ENCODE data around the gene THEMIS. TPM values are rescaled to one million over a fixed set of nuclear protein-coding genes. Genes with fewer than 3 reads are reported as not detected.
"Not testable (repeated sequence)": the region's sequence is repeated elsewhere in the genome, so short reads cannot be mapped to it uniquely, and the experiment has no call there.

Gene THEMIS
- total RNA-seq, 1 experiment from 2014 or later, result not detected

GRCh38 chr6:127918506-127919427 lies 17.9 kb upstream of the THEMIS start:
- DNase-seq (ENCODE audit: extremely low read depth, low read depth), result no peak

- no peak for DNase-seq (ENCODE audit: extremely low read depth, low read depth)
Measured at GRCh38 chr6:127917766-127918165, 16.9 kb upstream of the THEMIS start.

- DNase-seq (ENCODE audit: extremely low read depth, low read depth), result no peak
Measured at GRCh38 chr6:127914240-127914639, 13.4 kb upstream of the THEMIS start.

GRCh38 chr6:127912914-127913313 lies 12.1 kb upstream of the THEMIS start:
- no peak for DNase-seq (ENCODE audit: extremely low read depth, low read depth)

- DNase-seq (ENCODE audit: extremely low read depth, low read depth), result no peak
Measured at GRCh38 chr6:127907960-127908640, 7.2 kb upstream of the THEMIS start.

- no peak for DNase-seq (ENCODE audit: extremely low read depth, low read depth)
Measured at GRCh38 chr6:127904160-127904559, 3.3 kb upstream of the THEMIS start.

- no peak for DNase-seq (ENCODE audit: extremely low read depth, low read depth)
Measured at GRCh38 chr6:127902933-127903332, 2.1 kb upstream of the THEMIS start.

- no peak for DNase-seq (ENCODE audit: extremely low read depth, low read depth)
Measured at GRCh38 chr6:127897484-127897883, 3.4 kb downstream of the THEMIS start.

- DNase-seq (ENCODE audit: extremely low read depth, low read depth), result no peak
Measured at GRCh38 chr6:127894051-127894450, 6.8 kb downstream of the THEMIS start.

- DNase-seq (ENCODE audit: extremely low read depth, low read depth), result no peak
Measured at GRCh38 chr6:127893541-127893940, 7.3 kb downstream of the THEMIS start.

- no peak for DNase-seq (ENCODE audit: extremely low read depth, low read depth)
Measured at GRCh38 chr6:127891731-127892326, 9.0 kb downstream of the THEMIS start.

- no peak for DNase-seq (ENCODE audit: extremely low read depth, low read depth)
Measured at GRCh38 chr6:127886603-127887002, 14.3 kb downstream of the THEMIS start.

GRCh38 chr6:127884134-127884533 lies 16.7 kb downstream of the THEMIS start:
- DNase-seq (ENCODE audit: extremely low read depth, low read depth), result no peak

- DNase-seq (ENCODE audit: extremely low read depth, low read depth), result not testable (repeated sequence)
Measured at GRCh38 chr6:127881949-127882348, 18.9 kb downstream of the THEMIS start.

GRCh38 chr6:127880429-127880828 lies 20.4 kb downstream of the THEMIS start:
- DNase-seq (ENCODE audit: extremely low read depth, low read depth), result no peak

- DNase-seq (ENCODE audit: extremely low read depth, low read depth), result no peak
Measured at GRCh38 chr6:127879685-127880084, 21.2 kb downstream of the THEMIS start.

GRCh38 chr6:127878115-127878514 lies 22.7 kb downstream of the THEMIS start:
- DNase-seq (ENCODE audit: extremely low read depth, low read depth), result no peak

- DNase-seq (ENCODE audit: extremely low read depth, low read depth), result no peak
Measured at GRCh38 chr6:127877231-127877630, 23.6 kb downstream of the THEMIS start.

GRCh38 chr6:127869772-127870404 lies 31.0 kb downstream of the THEMIS start:
- no peak for DNase-seq (ENCODE audit: extremely low read depth, low read depth)

GRCh38 chr6:127869183-127869582 lies 31.7 kb downstream of the THEMIS start:
- no peak for DNase-seq (ENCODE audit: extremely low read depth, low read depth)

GRCh38 chr6:127868338-127868737 lies 32.5 kb downstream of the THEMIS start:
- no peak for DNase-seq (ENCODE audit: extremely low read depth, low read depth)
